Suprapubic skin (tissue), 2 donors: Measurements from ENCODE around the gene CLASRP.

ENCODE experiments used
- EP300 ChIP-seq: sonication (generic); formaldehyde crosslinking; IDR thresholded peaks from one replicate; pipeline ENCODE4 v1.6.1; 2017; ENCODE audit warnings: antibody characterized with exemption
- POLR2A ChIP-seq, 2 donors: fragments of 450-650 bp; IDR thresholded peaks; one replicate each; pipeline ENCODE4 v1.6.1; 2017; ENCODE audit warnings: antibody characterized with exemption in 2 of 2, mild to moderate bottlenecking in 2 of 2, moderate library complexity in 2 of 2

DNA sequence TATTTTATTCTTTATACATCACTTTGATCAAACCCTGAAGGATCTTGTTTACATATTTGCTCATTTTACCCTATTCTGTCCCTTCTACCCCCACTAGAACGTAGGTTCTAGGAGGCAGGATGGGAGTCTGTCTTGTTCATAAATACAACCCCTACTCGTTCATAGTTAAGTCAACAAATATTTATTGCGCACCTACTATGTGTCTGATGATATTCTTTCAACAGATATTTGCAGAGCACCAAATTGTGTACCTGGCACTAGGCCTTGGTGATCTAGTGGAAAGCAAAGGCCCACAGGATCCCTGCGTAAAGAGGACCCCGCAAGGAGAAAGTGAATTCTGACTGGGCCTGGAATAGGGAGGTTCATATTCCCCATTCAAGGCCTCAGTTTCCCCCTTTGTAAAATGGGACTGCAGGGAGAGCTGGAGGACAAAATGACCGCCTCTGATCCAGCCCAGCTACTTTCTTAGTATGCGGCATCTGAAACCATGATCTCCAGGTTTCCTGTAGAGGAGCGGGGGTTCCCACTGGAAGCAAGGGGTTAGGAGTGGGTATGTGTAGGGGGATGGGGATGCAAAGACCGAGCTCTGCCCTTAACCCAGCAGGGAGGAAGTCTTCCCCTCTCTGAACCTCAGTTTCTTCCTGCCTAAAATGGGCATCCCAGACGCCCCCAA is 39.7 kb downstream of the CLASRP start:
- TF ChIP-seq EP300, result no peak
- TF ChIP-seq POLR2A (IDR thresholded peaks at IDR 0.05), result no peak
